Endometrial microvascular endothelial cells (primary cell): ENCODE results near the gene IDH3A. TPM values are rescaled to one million over a fixed set of nuclear protein-coding genes. Genes with fewer than 3 reads are reported as not detected.

Source experiments
- in situ Hi-C: cut with HindIII; loops from 2 replicates; pipeline ENCODE4 v1.10.0; 2017; ENCODE audit warnings: low sequenced_read_pairs, low pct_unique_long_range_greater_than_20kb; ENCODE audit errors: inconsistent ontology term
- total RNA-seq: library from RNA; depleted of rRNA; stranded (reverse); fragments of >200 nt; gene quantifications from one replicate; pipeline ENCODE4 v1.2.3, GENCODE V29; 2015; ENCODE audit errors: inconsistent ontology term

IDH3A gene
- 105 TPM for total RNA-seq

DNA sequence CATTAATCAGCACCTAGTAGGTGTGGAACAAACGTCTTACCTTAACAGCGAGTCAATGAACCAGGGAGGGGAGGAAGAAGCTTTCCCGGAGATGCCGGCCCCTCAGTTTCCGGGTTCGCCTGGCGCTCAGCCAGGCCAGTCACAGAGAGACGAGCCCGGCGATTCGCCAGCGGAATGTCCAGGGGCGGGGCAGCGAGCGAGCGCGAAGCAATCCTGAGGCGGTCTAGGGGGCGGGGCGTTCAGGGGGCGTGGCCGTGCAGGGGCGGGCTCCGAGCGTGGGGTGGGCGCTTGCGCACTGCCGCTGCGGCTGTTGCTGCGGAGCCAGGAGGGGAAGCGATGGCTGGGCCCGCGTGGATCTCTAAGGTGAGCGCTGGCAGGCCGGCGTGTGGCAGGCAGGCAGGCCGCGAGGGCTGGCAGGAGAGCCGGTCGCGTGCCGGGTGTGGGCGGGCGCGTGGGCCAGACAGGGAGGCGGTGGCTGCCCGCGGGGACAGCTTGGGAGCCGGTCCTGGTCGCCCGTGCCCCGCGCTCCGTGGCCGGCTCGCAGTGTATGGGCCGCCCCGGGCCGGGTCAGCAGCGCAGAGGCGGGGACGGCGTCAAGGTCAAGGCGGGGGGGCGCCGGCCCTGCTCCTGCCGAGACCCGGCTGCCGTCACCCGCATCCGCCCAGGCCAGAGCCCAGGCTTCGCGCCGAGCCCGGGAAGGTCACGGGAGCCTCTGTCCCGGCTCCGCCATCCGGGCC, at the start of gene IDH3A:
IDH3A (plus strand) TSS at position 295 of the 737 bp plus-strand sequence; CDS start at position 337, 42 bp downstream.
- in situ Hi-C loops = loop anchor here (25.0 kb wide), 1 partner anchor 113 kb away; the partner anchor contains the start of gene DNAJA4

DNA sequence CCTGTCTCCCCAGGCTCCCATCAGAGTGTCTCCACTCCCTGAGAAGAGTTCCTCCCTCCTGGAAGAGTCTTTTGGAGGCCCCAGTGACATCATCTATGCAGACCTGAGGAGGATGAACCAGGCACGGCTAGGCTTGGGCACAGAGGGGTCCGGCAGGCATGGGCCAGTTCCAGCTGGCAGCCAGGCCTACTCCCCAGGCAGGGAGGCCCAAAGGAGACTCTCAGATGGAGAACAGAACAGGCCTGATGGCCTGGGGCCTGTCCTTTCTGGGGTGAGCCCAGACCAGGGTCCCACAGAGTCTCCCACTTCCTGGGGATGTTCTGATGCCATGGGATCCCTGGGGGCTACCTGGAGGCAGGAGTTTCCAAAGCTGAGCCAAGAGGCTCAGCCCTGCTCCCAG, 48.3 kb upstream of the IDH3A start:
- in situ Hi-C loops = no loop called here

DNA sequence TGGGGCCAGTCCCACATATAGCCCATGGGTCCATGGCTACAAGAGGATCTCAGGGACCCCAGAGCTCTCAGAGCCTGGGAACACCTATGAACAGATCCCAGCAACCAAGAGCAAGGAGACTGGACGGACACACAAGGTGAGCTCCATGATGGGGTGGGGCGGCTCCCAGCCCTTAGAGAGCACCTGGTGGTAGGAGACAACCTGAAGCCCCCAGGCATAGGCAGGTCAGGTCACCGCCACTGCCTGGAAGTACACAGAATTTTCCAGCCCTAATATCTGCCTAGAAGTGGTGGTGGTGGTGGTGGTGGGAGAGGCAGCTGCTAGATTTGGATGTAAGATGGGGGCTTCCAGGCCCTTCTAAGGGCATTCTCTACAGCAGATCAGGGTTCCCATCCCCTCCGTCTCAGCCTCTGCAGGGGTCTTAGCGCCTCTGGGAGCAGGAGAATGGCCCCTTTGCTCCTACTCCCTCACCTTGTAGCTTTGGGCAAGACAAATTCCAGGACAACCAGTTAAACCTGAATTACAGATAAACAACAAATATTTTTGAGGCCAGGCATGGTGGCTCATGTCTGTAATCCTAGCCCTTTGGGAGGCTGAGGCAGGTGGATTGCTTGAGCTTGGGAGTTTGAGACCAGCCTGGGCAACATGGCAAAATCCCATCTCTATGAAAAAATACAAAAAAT, 47.6 kb upstream of the IDH3A start:
- in situ Hi-C loops = no loop called here

DNA sequence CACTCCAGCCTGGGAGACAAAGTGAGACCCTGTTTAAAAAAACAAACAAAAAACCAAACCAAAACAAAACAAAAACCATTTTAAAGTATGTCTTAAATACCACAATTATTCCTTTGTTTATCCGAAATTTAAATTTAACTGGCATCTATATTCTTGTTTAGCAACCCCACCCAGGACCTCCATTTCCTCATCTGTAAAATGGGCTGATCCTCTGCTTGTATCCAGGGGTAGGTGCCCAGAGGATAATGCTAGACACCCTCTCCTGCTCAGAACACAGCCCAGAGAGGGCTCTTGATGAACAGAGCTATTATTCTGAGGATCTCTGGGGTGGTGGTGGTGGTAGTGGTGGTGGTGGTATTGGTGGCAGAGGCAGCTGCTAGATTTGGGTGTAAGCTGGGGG, 47.0 kb upstream of the IDH3A start:
- in situ Hi-C loops = no loop called here

DNA sequence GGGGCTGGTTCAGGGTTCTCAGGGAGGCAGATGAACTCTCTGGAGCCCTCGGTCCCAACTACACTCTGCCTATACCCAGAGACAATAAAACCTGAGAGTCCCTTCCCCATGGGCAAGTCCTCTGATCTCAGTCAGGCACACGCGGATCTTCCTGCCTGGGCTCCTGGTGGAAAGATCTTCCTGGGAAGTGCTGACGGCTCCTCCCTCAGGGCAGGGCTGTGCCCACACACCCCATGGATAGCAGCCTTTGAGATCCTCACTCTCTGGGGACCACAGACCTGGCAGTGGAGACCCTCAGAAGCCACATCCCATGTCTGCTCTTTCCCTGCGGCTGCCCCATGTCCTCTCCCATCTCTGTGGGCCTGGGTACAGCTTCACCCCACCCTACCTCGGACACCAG, 46.4 kb upstream of the IDH3A start:
- in situ Hi-C loops = no loop called here

DNA sequence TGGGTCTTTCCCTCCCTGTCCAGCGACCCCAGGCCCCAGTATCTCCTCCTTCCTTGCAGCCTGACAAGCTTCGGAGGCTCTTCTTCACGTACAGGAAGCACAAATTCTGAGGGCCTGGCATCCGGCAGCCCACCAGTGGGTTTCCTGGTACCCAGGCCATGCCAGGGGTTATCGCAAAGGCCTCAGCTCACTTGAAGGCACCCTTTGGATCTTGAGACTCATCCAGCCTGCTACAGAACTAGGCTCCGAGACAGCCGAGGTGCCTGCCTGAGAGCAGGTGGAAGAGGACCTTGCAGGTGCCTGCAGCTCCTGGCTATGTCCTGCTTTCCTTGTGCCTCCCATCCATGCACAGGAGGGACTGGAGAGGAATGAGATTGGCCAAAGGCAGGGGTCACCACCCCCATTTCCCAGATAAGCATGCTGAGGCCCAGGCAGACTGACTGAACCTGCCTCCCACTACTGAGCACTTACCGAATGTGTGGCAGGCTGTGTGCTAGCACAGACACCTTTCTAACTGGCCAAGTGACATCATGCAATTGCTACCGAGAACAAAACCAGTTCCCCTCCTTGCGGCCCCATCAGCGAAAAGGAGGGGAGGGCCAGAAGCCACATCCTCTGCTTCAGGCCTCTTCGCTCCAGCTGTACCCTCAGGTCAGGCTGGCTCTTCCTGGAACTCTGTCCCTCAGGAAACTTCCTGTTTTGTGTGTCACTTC, 45.6 kb upstream of the IDH3A start:
- in situ Hi-C loops = no loop called here

DNA sequence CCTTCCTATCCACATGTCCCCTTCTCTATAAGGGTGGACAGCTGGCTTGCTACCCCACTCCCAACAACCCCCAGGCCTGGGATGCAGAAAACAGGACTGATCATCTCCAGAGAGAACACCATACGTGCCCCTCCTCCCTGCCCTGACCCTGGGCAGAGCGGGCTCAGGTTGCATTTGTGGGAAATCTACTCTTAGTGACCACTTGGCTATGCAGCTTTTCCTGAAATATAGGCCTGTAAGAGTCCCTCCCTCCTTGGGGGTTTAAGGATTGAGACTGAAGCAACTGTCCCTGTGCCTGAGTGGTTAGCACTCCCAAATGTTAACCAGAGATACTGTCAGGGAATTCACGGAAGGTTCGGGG, 45.1 kb upstream of the IDH3A start:
- in situ Hi-C loops = no loop called here

DNA sequence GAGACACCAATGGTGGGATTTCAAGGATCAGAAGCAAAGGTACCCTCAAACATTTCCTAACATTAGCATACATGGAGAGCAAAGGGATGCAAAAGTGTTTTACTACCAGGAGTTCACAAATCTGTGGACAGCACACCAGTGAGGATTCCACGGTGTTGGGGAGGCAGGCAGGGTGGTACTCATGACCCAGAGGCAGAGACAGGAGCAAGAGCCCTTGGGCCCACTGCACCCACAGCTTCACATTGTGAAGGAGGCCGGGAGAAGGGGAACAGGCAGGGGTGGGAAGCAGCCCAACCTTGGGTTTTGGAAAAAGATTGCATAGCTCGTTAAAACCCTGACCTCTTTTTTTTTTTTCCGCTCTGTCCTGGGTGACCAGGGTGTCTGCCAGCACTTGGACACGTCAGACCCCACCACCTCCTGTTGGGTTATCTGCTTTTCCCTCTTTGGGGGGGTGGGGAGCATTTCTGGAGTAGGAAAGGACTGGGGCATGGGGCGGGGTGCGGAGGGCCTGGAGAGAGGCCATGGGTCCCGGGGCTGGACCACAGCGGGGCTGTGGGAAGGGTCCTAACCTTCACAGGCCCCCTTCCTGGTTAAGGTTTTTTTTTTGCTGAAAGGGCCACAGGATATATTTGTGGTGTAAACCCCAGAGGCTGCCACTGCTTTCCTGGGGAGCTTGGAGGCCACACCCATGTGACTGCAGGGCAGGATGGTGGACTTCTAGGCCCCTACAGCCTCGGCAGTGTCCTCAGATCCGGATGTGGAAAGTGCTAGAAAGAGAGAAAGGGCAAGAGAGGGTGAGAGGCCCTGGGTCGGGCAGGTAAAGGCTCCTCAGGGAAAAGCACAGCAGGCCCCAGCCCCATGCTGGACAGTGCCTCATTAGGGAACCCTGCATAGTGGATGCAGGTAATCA, 44.3 kb upstream of the IDH3A start:
- in situ Hi-C loops = no loop called here

DNA sequence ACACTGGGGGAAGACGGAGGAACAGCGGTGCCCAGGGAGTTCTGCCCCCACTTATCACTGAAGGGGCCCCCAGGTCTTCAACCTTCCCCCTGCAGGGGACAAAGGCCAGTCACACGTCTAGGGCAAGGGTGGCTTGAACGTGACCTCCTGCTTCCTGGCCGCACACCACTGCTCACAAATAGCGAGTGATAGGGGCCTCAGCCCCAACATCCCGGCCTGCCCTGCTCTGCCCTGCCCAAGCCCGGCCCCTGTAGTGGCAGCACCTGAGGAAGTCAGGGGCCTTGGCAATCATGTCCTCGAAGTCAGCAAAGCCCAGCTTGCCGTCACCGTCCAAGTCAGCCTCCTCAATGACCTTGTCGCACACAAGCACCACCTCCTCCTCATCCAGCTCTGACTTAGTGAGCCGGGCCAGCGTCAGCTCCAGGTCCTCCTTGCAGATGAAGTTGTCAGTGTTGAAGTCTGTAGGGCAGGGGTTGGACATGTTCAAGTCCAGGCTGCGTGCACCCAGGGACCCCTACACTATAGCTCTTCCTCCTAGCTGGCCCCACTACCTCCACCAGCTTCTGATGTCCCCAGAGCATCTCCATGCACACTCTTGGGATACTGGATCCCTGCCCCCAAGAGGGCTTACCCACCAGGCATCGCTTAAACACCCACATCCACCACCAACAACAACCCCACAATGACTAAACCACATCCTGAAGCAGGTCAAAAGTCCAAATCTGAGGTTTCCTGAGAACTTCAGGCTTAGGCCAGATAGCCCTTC, 43.5 kb upstream of the IDH3A start:
- in situ Hi-C loops = no loop called here

DNA sequence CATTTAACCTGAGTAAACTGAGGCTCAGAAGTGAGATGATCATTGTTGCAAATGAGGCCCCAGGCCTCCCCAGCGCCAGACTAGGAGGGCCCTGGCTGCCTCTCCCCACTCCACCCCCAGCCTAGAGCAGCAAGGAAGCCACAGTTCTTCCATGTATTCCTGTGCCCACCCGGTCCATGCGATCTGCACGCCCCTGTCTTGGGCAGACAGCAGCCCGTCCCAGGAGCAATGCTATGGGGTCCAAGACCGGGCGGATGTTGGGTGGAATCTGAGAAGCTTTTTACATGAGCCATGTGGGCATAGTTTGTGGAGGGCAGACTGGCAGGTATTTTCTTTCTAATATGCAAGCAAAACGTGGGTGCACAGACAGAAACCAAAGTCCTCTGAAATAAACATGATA, 41.7 kb upstream of the IDH3A start:
- in situ Hi-C loops = no loop called here

DNA sequence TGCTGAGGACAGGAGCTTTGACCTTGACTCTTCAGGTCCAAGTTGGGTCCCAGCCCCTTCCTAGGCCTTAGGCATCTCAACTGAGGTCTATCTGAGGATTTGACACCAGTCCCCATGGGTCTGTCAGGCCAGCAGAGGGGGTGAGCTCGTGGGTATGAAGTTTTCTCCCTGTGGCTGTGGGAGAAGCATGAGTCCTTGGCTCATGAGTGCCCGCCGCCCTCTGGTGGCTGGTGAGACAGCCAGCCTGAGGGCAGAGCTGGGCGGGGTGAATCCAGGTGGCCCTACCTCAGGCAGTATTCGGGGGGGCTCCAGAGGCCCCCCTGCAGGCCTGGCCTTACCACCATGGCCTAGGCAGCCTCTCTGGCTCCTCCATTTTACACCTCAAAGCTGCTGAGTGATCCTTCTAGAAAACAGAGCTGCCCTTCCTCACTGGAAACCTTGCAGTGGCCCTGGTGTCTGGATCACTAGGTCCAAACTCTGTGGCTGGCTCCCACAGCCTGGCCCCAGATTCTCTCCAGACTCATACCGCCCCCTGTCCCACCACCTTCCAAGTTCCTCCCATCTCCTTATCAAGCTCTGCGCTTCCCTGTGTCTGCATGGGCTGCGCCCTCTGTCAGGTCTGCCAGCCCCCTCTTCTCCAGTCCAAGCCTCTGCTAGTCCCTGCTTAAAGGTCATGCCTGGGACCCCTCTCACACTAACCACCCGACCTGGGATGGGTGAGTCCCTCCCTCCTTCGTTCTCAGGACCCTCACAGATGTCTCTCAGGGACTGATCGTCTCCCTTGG, 40.7 kb upstream of the IDH3A start:
- in situ Hi-C loops = no loop called here

DNA sequence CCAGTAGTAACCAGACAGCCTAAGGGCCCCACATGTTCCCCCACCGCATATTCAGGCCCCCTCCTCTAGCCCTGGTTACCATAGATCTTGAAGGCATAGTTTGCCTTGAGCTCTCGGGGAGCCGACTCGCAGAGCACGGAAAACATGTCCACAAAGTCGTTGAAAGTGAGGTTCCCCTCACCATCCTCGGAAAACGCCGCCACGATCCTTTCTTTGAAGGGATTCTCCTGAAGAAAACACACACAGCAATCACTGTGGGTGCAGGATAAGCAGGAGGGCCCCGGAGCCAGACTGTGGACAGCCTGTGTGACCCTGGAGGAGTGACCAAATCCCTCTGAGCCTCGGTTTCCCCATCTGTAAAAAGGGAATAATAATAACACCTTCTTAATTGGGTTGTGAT, 40.0 kb upstream of the IDH3A start:
- in situ Hi-C loops = no loop called here

DNA sequence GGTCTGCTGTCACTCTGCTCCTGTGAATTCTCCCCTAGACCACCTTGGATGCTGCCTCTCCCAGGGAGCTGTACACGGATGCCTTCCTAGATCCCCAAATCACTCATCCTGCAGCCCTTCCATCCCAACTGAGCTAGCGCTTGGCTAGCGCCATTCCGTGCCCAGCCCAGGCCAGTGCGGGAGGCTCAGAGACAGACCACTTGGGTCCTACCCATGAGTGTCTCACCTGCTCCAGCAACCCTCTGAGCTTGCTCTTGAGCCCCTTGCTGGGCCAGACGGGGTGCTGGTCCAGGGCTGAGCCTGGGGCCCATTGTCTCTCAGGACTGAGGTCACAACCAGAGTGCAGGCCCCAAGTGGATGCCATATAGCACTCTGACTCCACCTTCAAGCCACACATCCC, 39.1 kb upstream of the IDH3A start:
- in situ Hi-C loops = no loop called here

DNA sequence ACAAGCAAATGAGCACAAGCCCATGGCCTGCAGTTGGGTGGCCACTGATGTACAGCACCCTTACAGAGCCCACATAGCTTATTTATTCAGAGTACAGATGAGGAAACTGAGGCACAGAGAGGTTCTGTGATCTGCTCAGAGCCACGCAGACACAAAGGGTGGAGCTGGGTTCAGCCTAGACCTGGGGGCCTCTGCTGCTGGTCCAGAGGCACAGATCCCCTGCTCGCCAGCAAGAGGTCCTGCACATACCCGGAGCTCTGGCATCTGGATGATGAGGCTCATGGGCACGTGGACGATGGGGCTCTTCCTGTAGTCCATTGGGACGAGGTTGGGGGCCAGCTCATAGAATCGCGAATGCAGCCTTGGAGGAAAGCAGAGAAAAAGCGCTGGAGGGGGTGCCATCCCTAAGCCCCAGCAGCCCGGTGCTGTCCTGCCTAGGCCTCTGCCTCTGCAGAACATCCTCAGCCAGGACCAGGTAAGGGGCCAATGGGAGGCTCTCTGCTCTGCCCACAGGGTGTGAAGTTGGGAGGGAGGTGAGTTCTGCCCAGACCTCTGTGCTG, 38.2 kb upstream of the IDH3A start:
- in situ Hi-C loops = no loop called here

DNA sequence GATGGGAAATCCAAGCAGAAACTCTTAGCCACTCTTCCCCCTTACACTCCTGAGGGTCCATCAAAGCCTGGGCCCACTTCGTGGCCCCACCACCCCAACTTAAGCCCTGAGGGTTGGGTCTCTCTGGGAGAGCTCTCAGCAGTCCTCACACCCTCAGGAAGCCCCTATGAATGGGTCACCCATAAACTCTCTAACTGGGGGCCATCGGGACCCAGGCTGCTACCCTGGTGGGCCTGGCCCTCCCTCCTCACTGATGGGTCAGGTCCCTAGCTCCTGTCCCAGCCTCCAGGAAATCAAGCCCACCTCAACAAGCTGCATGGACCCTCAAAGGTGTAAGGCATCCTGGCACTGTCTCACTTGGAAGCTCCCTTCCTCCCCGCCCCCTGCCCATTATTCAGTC, 37.4 kb upstream of the IDH3A start:
- in situ Hi-C loops = no loop called here

DNA sequence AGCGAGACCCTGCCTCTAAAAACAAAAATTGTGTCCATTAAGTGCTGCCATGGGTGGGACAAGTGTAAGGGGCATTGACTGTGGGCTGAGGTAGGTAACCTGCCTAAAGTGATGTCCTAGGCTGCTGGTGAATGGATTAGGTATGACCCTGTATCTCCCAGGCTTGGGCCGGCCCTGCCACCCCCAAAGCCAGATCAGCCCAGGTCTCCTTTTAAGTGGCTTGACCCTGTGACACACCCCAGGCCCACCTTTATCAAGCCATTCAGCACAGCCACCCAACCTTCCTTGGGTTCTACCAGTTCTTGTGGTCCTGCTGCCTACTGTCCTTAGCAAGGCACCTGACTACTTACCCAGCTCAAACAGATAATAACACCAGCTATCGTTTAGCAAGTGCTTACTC, 36.6 kb upstream of the IDH3A start:
- in situ Hi-C loops = no loop called here

DNA sequence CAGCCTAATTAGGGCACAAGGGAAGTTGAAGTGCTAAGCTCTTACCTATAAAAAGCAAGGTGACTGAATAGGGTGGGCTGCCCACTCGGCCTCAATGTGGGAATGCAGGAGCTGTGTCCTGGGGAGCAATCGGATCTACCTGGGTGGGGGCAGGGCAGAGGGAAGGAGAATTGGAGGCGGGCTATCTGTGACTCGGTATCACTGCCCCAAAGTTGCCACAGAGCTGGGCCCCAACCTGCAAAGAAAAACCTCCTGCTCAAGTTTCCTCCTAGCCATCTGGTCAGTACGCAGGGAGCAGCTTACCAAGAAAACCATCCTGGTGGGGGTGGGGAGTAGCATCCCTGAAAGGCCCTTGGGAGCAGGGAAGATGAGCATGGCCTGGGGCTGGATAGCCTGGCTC, 28.6 kb upstream of the IDH3A start:
- in situ Hi-C loops = no loop called here
